NCI-H1694 (cell line): Measurements from ENCODE around the gene CDKL4.
"Not testable (repeated sequence)": the region's sequence is repeated elsewhere in the genome, so short reads cannot be mapped to it uniquely, and the experiment has no call there.

ENCODE experiments used
- DNase-seq: peaks from one replicate; lab custom pipeline; 2025; lab: John Stamatoyannopoulos, UW

CDKL4 gene

DNA sequence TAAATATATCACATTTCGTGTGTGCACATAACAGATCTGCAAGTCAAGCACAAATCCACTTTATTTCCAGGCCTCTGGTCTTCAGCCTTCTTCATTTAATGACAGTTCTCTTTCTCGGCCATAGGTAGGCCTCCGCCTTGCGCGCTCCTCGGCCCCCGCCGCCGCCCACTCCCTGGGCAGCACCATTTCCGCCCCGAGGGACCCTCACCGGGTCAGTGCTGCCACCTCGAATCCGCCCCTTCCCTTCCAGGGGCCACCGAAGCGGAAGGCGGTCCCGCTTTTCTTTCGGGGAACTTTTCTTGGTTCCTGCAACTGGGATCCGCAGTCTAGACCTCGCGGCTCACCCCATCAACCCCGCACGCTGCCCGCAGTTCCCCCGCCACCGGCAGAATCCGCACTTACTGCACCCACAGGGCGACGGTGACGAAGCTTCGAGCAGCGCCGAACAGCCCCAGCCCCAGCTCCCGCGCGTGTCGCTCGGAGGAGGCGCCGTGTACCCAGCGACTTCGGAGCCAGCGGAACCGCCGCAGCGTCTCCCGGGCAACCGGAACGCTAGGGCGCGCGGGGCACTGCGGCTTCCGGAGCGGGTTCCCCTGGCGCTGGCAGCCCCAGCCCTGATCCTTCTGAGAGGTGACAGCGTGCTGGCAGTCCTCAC is at the start of gene CDKL4:
Gene CDKL4, minus strand, starts transcription at position 502 of the 655 bp plus-strand sequence.
- DNase-seq = no peak

DNA sequence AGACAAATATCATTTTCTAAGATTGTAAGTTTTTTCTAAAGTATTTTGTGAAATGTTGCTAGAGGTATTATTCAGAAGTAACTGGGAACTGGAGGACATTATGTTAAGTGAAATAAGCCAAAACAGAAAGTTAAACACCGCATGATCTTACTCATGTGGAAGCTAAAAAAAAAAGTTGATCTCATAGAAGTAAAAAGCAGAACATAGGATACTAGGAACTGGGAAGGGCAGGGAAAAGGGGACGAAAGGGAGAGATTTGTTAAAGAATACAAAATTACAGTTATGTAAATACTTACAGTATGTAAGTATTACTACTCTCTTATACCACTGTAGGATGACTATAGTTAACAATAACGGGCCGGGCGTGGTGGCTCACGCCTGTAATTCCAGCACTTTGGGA is 46.7 kb upstream of the CDKL4 start:
- DNase-seq = no peak

DNA sequence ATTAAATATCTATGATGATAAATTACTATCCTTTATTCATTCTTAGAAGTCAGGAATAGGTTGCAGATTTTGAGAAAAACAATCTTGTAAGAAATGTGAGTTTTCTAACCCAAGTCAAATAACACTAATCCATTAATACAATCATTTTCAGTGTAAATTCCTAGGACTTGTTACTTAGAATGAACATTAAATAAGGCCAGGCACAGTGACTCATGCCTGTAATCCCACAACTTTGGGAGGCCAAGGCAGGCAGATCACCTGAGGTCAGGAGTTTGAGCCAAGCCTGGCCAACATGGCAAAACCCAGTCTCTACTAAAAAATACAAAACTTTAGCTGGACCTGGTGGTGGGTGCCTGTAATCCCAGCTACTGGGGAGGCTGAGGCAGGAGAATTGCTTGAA is 45.8 kb upstream of the CDKL4 start:
- no peak for DNase-seq

DNA sequence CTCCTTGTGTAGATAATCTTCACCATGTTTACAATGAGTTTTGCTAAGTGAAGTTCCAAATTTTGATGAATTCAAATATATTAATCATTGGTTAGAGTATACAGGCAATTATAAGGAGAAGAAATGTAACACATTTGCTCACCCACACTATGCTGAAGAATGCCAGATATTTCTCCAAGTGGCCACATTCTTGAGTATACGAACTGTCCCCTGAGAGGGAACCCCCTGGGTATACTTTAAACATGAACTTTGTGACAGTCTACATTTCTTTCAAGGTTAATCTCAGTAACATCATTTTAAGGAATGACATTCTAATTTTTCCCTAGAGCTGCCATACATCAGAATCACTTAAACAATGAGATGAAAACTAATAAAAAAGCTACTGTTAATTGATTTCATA is 39.8 kb upstream of the CDKL4 start:
- no peak for DNase-seq

DNA sequence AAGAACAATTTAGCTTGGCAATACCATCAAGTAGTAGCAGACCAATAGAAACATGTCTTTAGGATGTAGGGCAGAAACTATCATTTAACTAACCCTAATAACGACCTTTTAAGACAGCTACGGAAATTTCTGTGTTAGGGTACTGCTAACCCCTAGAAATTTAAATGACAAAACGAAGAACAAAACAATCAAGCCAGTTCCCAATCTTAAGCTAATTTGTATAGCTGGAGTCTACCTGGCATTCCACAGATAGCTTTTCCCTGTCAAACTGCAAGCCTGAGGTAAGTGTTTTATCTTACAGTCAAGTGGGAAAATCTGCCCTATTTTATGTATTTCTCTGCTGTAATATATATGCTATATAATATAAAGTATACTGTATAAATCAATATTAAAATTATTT is 37.6 kb upstream of the CDKL4 start:
- no peak for DNase-seq

DNA sequence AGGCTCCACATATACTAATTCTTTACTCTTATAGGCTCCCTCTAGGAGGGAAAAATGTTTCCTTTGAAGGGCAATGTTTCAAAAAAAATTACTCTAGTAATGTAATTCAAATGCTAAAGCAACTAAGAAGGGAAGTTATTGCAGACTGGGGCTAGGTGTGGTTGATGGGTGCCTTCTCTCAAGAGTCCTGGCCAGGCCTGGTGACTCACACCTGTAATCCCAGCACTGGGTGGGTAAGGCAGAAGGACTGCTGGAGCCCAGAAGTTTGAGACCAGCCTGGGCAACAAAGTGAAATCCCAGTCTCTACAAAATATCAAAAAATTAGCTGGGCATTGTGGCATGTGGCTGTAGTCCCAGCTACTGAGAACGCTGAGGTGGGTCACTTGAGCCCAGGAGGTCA is 31.2 kb upstream of the CDKL4 start:
- no peak for DNase-seq

DNA sequence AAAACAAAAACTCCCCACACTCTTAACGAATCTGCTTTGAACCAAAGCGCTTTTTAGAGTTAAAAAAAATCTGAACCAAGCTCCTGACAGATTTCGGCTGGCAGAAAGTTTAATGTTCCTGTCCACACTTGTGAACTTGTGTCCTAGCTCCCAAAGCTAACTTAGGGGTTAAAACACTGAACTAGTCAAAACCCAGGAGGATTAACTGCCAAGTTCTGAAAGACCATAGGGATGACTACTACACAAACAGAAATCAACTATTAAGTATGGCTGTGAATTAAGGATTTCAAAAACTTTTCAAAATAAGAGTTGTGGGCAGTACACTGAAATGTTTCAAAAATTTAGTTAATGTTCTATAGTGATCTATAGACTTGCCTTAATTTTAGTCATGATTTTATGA is 26.2 kb upstream of the CDKL4 start:
- no peak for DNase-seq

DNA sequence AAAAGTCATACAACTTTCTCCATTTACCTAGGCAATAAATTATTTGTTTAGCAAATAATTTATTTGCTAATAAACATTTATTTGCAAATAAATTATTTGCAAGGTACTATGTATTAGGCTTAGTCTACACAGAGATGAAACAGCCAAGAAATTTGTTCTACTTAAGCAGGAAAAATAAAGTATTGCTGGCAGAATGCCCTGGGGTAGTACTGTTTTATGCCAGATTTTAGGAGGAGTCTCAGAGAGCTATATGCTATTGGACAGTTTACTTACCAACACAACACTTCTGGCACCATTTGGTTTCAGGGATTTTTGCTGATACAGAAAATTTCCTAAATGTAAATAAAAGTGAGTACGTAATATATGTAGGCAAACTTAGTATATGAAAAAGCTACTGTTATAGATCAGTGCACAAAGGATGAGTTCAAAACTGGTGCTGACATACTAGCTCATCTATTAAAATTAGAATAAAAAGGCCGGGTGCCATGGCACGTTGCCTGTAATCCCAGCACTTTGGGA is 23.2 kb upstream of the CDKL4 start:
- no peak for DNase-seq

DNA sequence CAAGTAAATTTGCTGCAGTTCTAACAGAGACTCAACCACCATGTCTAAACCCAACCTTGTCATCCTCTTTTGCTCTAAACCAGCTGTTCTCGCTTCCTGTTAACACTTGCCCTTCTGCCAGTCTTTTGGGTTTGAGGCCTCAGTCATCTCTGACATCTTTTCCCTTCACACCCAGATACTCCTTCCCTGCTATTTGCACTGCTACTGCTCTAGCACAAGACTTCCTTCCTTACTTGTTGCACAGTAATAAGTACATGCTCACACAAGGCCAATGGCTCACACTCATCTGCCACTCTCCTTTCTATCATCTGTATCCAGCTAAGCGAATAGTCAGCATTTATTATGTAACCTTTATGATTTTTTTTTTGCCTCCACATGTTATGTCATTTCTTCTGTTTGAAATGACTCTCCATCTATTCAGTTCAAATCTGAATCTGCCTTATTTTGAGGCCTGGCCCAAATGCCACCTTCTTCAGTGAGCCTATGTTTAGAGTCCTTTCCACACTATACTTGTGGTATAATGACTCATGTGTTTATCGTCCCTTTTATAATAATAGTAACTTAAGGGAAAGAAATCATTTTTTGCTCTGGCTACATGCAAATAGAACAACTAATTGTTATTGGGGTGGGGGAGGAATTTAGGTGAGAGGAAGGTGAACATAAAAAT is 22.5 kb upstream of the CDKL4 start:
- DNase-seq = no peak

DNA sequence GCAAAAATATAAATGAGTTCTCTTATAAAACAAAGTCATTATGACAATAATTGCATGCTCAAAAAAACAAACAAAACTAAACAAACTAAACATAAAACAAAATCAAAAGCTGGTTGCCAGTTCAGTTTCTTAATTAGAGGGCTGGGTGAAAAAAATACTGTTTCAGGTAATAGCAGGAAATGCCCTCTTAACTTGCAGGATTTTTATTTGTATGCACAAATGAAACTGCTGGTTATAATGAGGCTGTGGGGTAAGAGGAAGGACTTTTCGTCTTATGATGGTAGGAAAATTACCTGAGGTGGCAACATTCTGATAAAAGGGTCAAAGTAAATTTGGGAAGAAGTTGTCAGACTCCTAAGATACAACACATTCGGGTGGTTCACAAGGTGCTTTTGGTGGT is 21.5 kb upstream of the CDKL4 start:
- DNase-seq = no peak

DNA sequence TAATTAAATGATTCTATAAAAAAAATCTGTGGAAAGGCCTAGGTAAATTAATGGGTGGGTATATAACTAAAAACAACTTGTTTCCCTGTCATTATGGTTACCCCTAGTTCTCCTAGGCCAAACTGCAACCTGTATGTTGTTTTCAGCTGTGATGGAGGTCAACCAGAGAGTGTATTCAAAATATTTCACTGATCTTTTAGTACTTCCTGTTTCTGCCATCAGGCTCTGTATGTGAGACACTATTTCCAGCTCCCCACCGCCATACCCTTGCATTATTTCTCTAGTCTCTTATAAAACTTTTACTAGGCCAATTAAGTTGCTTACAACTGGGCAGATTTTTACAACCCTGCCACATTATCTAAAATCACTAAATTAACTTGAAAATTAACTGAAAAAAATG is 21.0 kb upstream of the CDKL4 start:
- no peak for DNase-seq

DNA sequence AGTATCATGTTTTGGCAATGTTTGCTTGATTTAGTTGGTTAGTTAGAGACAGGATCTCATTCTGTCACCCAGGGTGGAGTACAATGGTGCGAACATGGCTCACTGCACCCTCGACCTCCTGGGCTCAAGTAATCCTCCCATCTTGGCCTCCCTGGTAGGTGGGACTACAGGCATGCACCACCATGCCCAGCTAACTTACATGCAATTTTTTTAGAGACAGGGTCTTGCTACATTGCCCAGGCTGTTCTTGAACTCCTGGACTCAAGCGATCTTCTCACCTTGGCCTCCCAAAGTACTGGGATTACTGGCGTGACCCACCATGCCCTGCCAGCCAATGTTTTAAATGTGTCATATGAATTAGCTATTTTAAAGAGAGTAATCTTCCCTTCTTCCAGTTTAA is 16.3 kb upstream of the CDKL4 start:
- DNase-seq = no peak

DNA sequence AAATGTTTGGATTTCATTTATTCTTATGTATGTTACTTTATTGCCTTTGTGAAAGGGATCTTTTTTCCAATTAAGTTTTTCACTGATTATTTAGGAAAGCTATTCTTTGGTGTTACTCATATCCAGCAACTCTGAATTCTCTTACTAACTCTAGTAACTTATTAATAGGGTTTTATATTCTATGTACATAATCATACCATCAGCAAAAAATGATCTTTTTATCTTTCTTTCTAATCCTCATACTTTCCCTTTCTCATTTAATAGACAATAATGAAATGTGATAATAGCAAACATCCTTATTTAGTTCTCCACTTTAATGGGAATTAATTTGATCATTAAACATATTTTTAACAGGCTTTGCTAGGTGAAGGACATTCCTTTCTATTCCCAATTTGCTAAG is 12.3 kb upstream of the CDKL4 start:
- no peak for DNase-seq

DNA sequence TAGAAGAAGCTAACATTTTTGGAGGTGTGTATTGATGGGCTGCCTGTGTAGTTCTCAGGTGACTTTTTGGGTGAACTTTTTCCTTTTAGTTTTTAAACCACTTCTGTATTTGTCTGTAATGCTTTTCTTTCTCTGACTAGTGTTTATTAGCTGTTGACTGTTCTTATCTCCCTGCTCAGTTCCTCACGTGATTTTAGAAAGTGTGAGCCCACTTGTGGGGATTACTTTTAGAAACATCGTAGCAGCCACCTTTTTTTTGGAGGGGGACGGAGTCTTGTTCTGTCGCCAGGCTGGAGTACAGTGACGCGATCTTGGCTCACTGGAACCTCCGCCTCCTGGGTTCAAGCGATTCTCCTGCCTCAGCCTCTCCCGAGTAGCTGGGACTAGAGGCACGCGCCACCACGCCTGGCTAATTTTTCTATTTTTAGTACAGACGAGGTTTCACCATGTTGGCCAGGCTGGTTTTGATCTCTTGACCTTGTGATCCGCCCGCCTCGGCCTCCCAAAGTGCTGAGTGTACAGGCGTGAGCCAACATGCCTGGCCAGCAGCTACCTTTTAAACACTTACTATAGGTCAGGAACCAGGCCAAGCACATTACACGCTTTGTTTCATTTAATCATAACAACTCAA is 9.2 kb upstream of the CDKL4 start:
- DNase-seq = no peak

DNA sequence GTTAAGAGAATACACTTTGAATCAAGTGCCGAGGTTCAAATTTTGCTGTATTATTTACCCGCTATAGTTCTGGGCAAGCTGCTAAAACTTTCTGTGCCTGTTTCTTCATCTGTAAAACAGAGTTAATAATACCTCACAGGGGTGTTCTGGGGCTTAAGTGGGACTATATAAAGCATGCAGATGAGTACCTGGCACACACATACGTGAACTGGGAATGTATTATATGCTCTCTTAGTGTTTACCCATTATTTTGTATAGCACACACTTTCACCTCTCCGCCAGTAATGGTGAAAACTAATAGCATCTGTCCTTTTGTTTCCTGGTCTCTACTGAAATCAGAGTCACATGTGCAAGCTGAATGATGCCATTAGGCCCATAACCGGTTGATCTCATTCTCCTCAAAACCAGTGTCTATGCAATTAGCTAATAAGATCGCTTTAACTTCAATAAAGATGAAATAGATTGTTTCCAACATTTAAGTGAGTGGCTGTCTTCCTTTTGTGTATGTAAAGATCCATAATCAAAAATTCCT is 3.8 kb upstream of the CDKL4 start:
- no peak for DNase-seq

DNA sequence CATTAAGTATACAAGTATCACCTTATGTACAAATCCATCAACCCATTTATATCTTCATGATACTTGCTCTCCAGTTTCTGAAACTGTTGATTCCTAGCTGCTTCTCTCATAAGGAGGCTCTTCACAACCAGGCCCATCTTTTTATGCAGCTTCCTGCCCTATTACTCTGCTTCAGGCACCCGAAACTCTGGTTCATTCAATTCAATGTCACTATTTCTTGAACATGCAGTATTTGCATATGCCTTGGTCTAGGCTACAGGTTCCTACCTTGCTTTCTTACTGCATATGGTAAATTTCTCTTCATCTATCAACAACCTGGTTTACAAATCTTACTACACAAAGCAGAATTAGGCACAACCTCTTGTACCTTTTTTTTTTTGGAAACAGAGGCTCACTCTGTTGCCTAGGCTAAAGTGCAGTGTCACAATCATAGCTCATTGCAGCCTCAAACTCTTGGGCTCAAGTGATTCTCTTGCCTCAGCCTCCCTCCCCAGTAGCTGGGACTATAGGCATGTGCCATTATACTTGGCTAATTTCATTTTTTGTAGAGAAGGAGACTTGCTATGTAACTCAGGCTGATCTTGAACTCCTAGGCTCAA is 2.7 kb upstream of the CDKL4 start:
- no peak for DNase-seq

DNA sequence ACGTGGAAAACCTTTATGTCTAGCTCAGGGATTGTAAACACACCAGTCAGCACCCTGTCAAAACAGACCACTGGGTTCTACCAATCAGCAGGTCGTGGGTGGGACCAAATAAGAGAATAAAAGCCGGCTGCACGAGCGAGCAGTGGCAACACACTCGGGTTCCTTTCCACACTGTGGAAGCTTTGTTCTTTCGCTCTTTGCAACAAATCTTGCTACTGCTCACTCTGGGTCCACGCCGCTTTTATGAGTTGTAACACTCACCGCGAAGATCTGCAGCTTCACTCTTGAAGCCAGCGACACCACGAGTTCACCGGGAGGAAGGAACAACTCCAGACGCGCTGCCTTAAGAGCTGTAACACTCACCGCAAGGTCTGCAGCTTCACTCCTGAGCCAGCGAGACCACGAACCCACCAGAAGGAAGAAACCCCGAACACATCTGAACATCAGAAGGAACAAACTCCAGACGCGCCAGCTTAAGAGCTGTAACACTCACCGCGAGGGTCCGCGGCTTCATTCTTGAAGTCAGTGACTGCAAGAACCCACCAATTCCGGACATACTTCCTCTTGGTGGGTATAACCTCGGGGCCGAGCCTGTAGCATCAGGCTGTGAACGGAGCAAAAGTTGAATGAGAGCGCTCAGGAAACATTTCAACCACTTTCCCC is 1.3 kb upstream of the CDKL4 start:
- DNase-seq = not testable (repeated sequence)

DNA sequence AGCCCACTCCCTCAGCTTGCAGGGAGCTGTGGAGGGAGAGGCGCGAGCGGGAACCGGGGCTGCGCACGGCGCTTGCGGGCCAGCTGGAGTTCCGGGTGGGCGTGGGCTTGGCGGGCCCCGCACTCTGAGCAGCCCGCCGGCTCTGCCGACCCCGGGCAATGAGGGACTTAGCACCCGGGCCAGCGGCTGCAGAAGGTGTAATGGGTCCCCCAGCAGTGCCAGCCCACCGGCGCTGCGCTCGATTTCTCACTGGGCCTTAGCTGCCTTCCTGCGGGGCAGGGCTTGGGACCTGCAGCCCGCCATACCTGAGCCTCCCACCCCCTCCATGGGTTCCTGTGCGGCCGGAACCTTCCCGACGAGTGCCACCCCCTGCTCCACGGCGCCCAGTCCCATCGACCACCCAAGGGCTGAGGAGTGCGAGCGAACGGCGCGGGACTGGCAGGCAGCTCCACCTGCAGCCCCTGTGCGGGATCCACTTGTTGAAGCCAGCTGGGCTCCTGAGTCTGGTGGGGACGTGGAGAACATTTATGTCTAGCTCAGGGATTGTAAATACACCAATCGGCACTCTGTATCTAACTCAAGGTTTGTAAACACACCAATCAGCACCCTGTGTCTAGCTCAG is 582 bp upstream of the CDKL4 start:
- DNase-seq = not testable (repeated sequence)

DNA sequence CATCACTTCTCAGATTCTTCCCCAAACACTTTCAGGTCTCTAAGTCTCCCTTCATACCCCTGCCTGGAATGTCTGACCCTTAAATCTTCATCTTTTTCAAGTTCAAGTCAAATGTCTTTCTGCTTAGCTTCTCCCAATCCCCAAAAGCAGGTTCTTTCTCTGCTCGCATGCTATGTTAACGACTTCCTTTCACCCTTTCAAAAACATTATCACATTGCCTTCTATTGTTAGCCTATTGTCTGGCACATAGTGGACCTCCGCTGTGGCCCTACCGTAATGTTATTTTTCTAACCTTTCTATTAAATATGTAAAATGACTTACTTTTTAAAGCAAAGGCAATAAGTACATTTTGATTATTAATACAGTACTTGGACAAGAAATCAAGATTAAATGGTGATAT is 2.2 kb downstream of the CDKL4 start:
- no peak for DNase-seq

DNA sequence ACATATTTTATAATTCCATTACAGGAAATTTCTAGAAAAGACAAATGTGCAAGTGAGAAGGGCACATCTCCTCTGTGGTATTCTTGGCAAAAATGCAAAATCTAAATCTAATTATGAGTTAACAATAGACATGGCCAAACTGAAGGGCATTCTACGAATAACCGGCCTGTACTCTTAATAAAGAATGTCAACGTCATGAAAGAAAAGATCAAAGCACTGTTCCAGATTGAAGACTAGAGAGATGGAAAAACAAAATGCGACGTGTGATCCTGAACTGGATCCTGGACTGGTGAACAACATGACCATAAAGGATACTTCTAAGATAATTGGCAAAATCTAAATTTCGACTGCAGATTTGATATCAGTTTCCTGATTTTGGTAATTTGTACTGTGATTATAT is 3.0 kb downstream of the CDKL4 start:
- DNase-seq = no peak

DNA sequence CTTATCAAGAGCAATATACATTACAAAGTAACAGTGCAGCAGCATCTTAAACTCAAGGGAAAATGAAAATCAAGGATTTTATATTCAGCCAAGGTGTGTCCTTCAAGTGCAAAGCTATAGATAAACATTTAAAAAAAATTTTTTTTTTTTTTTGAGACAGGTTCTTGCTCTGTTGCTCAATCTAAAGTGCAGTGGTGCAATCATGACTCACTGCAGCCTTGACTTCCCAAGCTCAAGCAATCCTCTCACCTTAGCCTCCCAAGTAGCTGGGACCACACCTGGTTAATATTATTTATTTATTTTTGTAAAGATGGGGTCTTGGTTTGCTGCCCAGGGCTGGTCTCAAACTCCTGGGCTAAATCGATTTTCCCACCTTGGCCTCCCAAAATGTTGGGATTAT is 9.0 kb downstream of the CDKL4 start:
- DNase-seq = no peak

DNA sequence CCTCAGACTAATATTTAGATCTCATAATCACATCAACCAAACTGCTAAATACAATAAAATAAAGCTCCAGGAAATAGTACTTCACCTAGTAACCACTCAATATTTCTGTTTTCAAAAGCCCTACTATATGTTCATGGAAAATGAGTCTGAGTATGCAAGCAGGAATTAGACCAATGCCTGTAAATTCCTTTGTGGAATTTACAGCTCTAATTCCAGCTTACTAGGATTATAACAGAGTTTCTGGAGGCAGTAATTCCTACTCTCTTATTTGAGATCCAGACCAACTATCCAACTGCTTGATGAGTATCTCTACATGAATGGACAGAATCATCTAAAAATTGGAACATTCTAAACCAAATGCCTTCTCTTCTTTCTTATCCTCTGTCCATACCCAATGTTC is 11.6 kb downstream of the CDKL4 start:
- no peak for DNase-seq
